Measurements from ENCODE around the gene WNK3.

DNA sequence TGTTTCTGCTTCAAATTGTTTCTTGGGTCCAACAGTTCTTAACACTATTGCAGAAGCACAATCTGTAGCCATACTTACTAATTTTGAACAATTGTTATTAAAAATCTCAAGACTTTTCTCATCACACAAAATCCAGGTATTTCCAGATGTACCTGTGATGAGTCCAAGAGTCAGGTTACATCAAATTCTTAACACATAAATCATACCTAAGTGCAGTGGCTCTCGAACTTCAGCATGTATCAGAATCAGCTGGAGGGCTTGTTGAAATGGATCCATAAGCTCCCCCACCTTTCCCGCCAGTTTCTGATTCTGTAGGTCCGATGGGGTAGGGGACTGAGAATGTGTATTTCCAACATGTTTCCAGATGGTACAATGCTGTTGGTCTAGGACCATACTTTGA is 185.4 kb downstream of the WNK3 start:
- TF ChIP-seq EZH2 (optimal IDR thresholded peaks at IDR 0.05; ENCODE audit: low read depth, low read length): no peak
- no peak for TF ChIP-seq CTCF (IDR thresholded peaks at IDR 0.05; ENCODE audit: low read length)
- TF ChIP-seq EZH2phosphoT487 (IDR thresholded peaks at IDR 0.05; ENCODE audit: low read length): no peak

Measured in MM.1S (cell line).